HEK293 (cell line): Measurements from ENCODE around the gene PEX6.

ENCODE experiments used
- CTCF ChIA-PET: fragments of 350-600 bp; formaldehyde crosslinking; extraction: SDS; loops from one replicate; lab custom pipeline; 2021; ENCODE audit warnings: antibody characterized with exemption; lab: Yijun Ruan, JAX
- POLR2A ChIA-PET: fragments of 300-600 bp; formaldehyde crosslinking; extraction: SDS; loops from one replicate; lab custom pipeline; 2020; ENCODE audit warnings: antibody characterized with exemption, inconsistent platforms; lab: Yijun Ruan, JAX
- H3K27ac ChIP-seq: fragments of 200-500 bp; sonication (Bioruptor generic); 2 replicates; pipeline ENCODE4 v1.5.1; 2014; ENCODE audit warnings: low read depth, low read length, control low read depth, inconsistent platforms; ENCODE audit errors: extremely low read depth
- H3K36me3 ChIP-seq, 2 experiments: fragments of 200-500 bp in 1 of 2; sonication (Bioruptor generic) in 1 of 2; 1 replicate in 1 of 2; 2 replicates in 1 of 2; pipeline ENCODE4 v1.5.1; 2014 to 2017; ENCODE audit warnings: inconsistent platforms in 2 of 2, low read length in 2 of 2; ENCODE audit not compliant: control insufficient read depth in 2 of 2, insufficient read depth in 1 of 2
- H3K4me1 ChIP-seq: fragments of 200-500 bp; sonication (Bioruptor generic); 2 replicates; pipeline ENCODE4 v1.5.1; 2014; ENCODE audit warnings: mild to moderate bottlenecking, low read length, inconsistent platforms; ENCODE audit not compliant: control insufficient read depth, insufficient read depth
- H3K4me3 ChIP-seq: 2 replicates; pipeline ENCODE4 v1.5.1; 2011; ENCODE audit warnings: low read depth, mild to moderate bottlenecking, control low read depth, low read length, moderate library complexity
- H3K9me3 ChIP-seq: fragments of 200-500 bp; sonication (Bioruptor generic); 2 replicates; pipeline ENCODE4 v1.5.1; 2014; ENCODE audit warnings: low read depth, low read length, inconsistent platforms; ENCODE audit not compliant: control insufficient read depth, insufficient read depth
- EGR2 ChIP-seq: fragments of 450-650 bp; formaldehyde crosslinking; IDR thresholded peaks from 2 replicates; pipeline ENCODE4 v1.5.1; 2016; ENCODE audit warnings: low read depth, missing biosample characterization, missing genetic modification characterization
- PATZ1 ChIP-seq: fragments of 450-650 bp; formaldehyde crosslinking; IDR thresholded peaks from 2 replicates; pipeline ENCODE4 v1.5.1; 2016; ENCODE audit warnings: missing biosample characterization, missing genetic modification characterization
- PRDM2 ChIP-seq: fragments of 450-650 bp; formaldehyde crosslinking; IDR thresholded peaks from 2 replicates; pipeline ENCODE4 v1.5.1; 2016; ENCODE audit warnings: missing biosample characterization, missing genetic modification characterization, borderline replicate concordance
- SETDB1 ChIP-seq: IDR thresholded peaks from one replicate; pipeline ENCODE4 v1.6.1; 2017; ENCODE audit warnings: mild to moderate bottlenecking, low read length, moderate library complexity, mixed read lengths; ENCODE audit not compliant: insufficient read length
- SP2 ChIP-seq: fragments of 450-650 bp; formaldehyde crosslinking; IDR thresholded peaks from 2 replicates; pipeline ENCODE4 v1.5.1; 2016; ENCODE audit warnings: missing biosample characterization, missing genetic modification characterization
- WT1 ChIP-seq: fragments of 450-650 bp; formaldehyde crosslinking; IDR thresholded peaks from 2 replicates; pipeline ENCODE4 v1.5.1; 2016; ENCODE audit warnings: missing biosample characterization, missing genetic modification characterization
- YY2 ChIP-seq: fragments of 450-650 bp; formaldehyde crosslinking; IDR thresholded peaks from 2 replicates; pipeline ENCODE4 v1.5.1; 2016; ENCODE audit warnings: missing biosample characterization, missing genetic modification characterization
- ZBTB20 ChIP-seq: fragments of 450-650 bp; formaldehyde crosslinking; IDR thresholded peaks from 2 replicates; pipeline ENCODE4 v1.5.1; 2016; ENCODE audit warnings: missing biosample characterization, missing genetic modification characterization
- ZBTB48 ChIP-seq: fragments of 450-650 bp; formaldehyde crosslinking; IDR thresholded peaks from 2 replicates; pipeline ENCODE4 v1.5.1; 2016; ENCODE audit warnings: missing biosample characterization, missing genetic modification characterization
- ZBTB6 ChIP-seq: fragments of 450-650 bp; formaldehyde crosslinking; IDR thresholded peaks from 2 replicates; pipeline ENCODE4 v1.5.1; 2017; ENCODE audit warnings: missing biosample characterization, missing genetic modification characterization
- ZFHX2 ChIP-seq: fragments of 450-650 bp; formaldehyde crosslinking; conservative IDR thresholded peaks from 2 replicates; pipeline ENCODE4 v1.5.1; 2016; ENCODE audit warnings: missing biosample characterization, missing genetic modification characterization
- ZNF157 ChIP-seq: fragments of 450-650 bp; formaldehyde crosslinking; IDR thresholded peaks from 2 replicates; pipeline ENCODE4 v1.5.1; 2016; ENCODE audit warnings: missing biosample characterization, missing genetic modification characterization
- ZNF362 ChIP-seq: fragments of 450-650 bp; formaldehyde crosslinking; IDR thresholded peaks from 2 replicates; pipeline ENCODE4 v1.5.1; 2016; ENCODE audit warnings: missing biosample characterization, missing genetic modification characterization
- ZNF449 ChIP-seq: fragments of 450-650 bp; formaldehyde crosslinking; IDR thresholded peaks from 2 replicates; pipeline ENCODE4 v1.5.1; 2017; ENCODE audit warnings: missing biosample characterization, mild to moderate bottlenecking, missing genetic modification characterization, moderate library complexity
- ZNF488 ChIP-seq: fragments of 450-650 bp; formaldehyde crosslinking; IDR thresholded peaks from 2 replicates; pipeline ENCODE4 v1.5.1; 2016; ENCODE audit warnings: missing biosample characterization, missing genetic modification characterization
- ZNF510 ChIP-seq: fragments of 450-650 bp; formaldehyde crosslinking; IDR thresholded peaks from 2 replicates; pipeline ENCODE4 v1.5.1; 2018; ENCODE audit warnings: mild to moderate bottlenecking, missing genetic modification characterization, missing biosample characterization; ENCODE audit not compliant: insufficient replicate concordance
- ZNF621 ChIP-seq: fragments of 450-650 bp; formaldehyde crosslinking; IDR thresholded peaks from 2 replicates; pipeline ENCODE4 v1.5.1; 2017; ENCODE audit warnings: missing biosample characterization, missing genetic modification characterization
- ZSCAN5A ChIP-seq: fragments of 450-650 bp; formaldehyde crosslinking; IDR thresholded peaks from 2 replicates; pipeline ENCODE4 v1.5.1; 2016; ENCODE audit warnings: missing biosample characterization, missing genetic modification characterization

Gene PEX6

GRCh38 chr6:42978487-42978838 lies 518 bp downstream of the PEX6 start (continued):
- peak; percentile 63; the same call in 1 of the 2 replicates for TF ChIP-seq ZNF449 (tag by site-specific recombination)
- peak; percentile 76; the same call in 1 of the 2 replicates for TF ChIP-seq ZBTB20 (tag by site-specific recombination)
- peak; percentile 25 for TF ChIP-seq PATZ1 (tag by site-specific recombination)
- TF ChIP-seq ZSCAN5A, result 0 out of 2 replicates have a peak, but pooled peaks have one; percentile 19
- no peak for TF ChIP-seq ZNF362 (tag by site-specific recombination)
- no peak for TF ChIP-seq ZNF157 (tag by site-specific recombination)
- TF ChIP-seq WT1, result peak; percentile 21; the same call in 1 of the 2 replicates
- peak; percentile 47; the same call in 1 of the 2 replicates for TF ChIP-seq ZBTB48
- peak; percentile 14; the same call in 1 of the 2 replicates for TF ChIP-seq ZFHX2 (tag by site-specific recombination)
- peak; percentile 19; the same call in 1 of the 2 replicates for TF ChIP-seq EGR2 (tag by site-specific recombination)
- TF ChIP-seq ZNF510, result no peak

GRCh38 chr6:42974919-42975505 lies 4.0 kb downstream of the PEX6 start:
- TF ChIP-seq YY2 (tag by site-specific recombination), result no peak
- TF ChIP-seq SETDB1, result no peak
- peak; percentile 65 for TF ChIP-seq ZBTB6 (tag by site-specific recombination)
- no peak for TF ChIP-seq ZNF488 (tag by site-specific recombination)
- TF ChIP-seq PRDM2 (tag by site-specific recombination), result no peak
- TF ChIP-seq ZNF621 (tag by site-specific recombination), result no peak
- no peak for TF ChIP-seq SP2
- POLR2A ChIA-PET, result interaction anchor here (0.6 to 3.2 kb wide), 8 partner anchors 9 to 101 kb away, joined by 3 to 29 read pairs (median 4); partner anchors contain the start of genes CNPY3 and PPP2R5D
- CTCF ChIA-PET, result interaction anchor here (0.6 to 3.2 kb wide), 6 partner anchors 11 to 249 kb away, joined by 3 to 20 read pairs (median 3); no protein-coding TSS in a partner anchor

More at GRCh38 chr6:42974919-42975505, 4.0 kb downstream of the PEX6 start:
- no peaks in the 10 kb centered on the region for H3K9me3 ChIP-seq
- H3K27ac ChIP-seq, result no peak overlapping the region
- H3K4me1 ChIP-seq, result no peaks in the 10 kb centered on the region
- H3K36me3 ChIP-seq, result peaks cover 10 to 12% of the 10 kb centered on the region in 2 experiments; a peak in 2 of 3 replicates
- no peak overlapping the region for H3K4me3 ChIP-seq
